Stimulated activated CD8-positive, alpha-beta memory T cell treated with anti-CD3 and anti-CD28 coated beads, Interleukin-15, amount 100 ng/mL, for 1 hour (primary cell): Measurements from ENCODE around the gene TRIM32.
A peak's percentile ranks its signal among the peaks of the same experiment; 100 is the strongest.

Experiments
- DNase-seq: peaks from one replicate; pipeline ENCODE4 v3.0.0-alpha.2; 2020; ENCODE audit warnings: low read depth

The TRIM32 gene

GRCh38 chr9:116705531-116705930, 18.4 kb downstream of the TRIM32 start:
- DNase-seq, result no peak

DNA sequence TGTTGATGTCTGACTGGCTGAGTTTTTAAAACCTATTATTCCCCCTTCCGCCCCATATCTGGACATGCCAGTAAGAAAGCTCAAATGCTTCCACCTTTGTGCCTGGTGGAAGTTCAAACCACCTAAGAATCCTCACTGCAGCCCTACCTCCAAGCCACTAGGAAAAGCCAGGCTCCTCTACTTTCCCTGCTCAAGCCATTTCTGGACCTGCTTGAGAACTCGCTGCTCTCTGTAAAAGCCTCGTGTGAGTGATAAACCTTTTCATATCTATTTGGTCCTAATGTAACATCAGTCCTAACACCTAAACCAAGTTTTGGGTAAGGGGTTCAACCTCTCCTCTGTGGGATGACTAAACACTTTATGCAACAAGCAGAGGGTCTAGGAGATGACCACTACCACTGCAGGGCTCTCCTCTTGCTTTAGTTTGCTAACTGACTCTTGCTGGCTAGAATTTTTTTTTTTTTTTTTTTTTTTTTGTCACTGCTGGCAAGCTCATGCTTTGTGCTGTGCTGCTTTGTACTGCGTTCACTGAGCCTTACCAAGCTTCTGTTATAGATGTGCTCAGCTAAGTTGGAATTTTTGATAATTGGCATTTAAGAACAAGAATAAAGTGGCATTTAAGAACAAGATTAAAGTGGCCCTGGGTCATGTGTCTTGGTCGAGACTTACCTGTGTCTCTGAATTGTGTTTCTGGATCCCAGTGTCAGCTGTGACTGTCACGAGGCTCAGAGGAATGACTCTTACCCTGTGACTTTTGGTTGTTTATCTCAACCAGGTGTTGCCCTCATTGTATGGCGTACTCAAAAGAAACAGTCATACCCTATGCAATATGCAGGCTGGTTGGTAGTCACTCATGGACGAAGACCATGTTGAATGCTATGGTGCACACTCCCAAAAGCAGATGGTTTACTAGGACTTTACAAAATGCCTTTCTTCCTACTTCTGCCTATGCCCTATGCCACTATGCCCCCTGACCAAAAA, 19.5 kb downstream of the TRIM32 start:
- DNase-seq, result no peak

DNA sequence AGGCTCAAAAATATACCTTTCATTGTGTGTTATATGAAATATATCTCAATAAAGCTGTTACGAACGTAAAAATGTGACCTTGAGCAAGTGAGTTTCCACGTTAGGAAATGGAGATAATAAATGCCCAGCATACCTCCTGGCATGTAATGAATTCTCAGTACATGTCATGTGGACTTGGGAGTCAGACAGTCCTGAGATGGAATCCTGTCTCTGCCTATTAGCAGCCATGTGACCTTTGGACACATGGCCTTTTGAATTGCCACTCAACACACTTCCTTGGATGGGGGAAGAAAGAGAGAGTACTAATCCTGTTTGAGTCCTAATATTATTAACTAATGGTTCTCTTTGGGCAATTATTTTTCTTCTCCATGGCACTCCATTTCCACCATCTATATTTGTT, 25.7 kb downstream of the TRIM32 start:
- no peak for DNase-seq

GRCh38 chr9:116713271-116713670, 26.2 kb downstream of the TRIM32 start:
- DNase-seq, result no peak

DNA sequence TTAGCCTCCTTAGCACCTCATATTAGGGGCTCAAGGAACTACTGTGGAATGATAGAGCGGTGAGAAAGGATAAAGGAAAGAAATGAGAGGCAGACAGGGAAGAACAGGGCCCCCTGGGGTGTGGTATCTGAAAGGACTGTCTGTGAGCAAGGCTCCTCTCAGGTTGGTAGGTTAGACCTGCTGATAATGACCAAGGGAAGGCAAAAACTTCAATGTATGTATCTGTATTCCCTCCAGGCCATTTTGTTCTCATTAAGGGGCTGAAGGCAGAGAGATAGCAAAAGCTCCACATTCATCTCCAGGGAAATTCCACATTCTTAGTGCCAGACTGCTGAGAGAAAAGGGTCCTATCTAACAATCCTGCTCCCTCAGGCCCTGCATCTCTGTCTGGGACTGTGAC, 28.6 kb downstream of the TRIM32 start:
- no peak for DNase-seq

DNA sequence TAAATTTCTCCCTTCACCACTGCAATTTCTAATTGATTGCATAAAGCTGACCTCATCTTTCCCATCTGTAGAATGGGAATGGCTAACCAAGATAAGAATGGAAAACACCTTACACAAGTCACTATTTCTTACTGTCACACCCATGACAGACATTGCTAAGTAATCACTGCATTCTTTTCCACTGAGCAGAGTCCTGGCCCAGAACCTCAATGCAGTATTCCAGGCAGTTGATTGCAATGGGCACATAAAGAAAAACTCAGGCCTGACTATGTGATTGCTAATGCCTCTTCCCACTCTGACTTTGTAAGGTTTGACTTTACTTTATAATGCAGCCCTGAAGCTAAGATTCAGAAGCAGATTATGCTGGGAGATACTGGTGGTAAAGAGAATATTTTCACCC, 29.3 kb downstream of the TRIM32 start:
- DNase-seq, result no peak

DNA sequence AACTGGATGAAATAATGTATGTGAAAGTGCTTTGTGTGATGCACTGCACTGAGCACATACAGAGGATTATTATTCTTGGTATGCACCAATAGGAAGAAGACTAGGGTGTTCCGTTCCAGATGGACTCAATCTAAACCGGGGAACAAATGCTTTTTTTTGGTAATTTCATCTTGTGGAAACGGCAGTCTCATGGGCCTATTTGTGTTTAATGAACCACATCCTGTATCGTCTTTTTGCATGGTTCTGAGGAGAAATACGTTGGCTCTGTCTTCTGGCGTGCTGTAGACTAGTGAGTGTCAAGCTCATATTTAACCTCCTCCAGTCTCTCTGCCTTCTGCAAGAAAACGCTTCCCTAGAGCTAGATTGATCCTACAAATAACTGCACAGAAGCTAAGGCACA, 30.0 kb downstream of the TRIM32 start:
- DNase-seq, result no peak

DNA sequence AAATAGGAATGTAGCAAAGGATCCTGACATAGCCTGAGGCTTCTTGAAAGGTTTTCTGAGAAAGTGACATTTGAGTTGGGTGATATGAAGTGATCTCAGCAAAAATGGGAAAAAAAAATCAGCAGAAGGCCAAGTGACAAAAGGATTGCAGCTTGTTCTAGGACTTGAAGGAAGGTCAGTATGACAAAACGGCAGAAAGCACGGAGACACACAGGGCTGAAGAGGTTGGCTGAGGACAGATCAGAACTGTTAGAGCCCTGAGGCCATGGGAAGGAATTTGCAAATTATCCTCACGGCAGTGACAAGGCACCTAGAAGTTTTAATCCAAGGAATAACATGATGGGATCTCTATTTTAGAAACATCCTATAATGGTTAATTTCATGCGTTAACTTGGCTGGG, 31.0 kb downstream of the TRIM32 start:
- DNase-seq, result no peak

- no peak for DNase-seq
Measured at GRCh38 chr9:116720111-116720510, 33.0 kb downstream of the TRIM32 start.

DNA sequence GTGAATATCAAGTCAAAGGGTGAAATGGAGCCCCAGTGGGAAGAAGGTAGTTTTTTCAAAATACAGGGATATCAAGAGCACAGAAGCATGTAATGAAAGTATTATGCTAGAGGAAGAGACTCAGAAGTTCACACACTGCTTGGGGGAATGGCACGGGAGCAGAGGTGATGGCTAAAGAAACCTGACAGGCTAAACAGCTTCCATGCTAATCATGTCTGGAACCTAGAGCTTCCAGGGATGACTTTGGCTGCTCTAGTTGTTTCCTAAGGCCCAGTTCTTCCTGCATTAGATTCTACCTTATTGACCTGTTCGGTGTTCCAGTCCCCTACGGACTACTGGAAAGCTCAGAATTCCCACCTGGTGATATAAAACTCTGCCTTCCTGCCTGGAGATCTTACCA, 34.3 kb downstream of the TRIM32 start:
- no peak for DNase-seq

GRCh38 chr9:116721944-116722343, 34.8 kb downstream of the TRIM32 start:
- no peak for DNase-seq

GRCh38 chr9:116724123-116724522, 37.0 kb downstream of the TRIM32 start:
- no peak for DNase-seq

DNA sequence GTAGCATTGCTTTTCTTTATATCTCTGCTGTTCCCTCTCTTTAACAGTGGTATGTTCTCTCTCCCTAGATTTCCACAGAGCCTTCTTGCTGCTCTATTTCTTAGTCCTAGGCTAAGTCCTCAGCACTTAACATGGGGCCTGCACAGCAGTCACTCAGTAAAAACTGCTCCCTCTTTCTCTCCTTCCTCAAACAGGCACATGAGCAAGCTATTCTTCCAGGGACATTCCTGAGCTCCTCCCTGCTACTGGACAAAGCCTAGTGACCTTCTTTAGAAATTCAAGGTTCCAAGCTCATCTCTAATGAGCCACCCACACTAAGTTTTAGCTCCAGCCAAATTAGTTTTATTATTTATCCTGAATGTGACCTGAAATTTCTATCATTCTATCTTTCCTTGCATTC, 39.5 kb downstream of the TRIM32 start:
- no peak for DNase-seq

DNA sequence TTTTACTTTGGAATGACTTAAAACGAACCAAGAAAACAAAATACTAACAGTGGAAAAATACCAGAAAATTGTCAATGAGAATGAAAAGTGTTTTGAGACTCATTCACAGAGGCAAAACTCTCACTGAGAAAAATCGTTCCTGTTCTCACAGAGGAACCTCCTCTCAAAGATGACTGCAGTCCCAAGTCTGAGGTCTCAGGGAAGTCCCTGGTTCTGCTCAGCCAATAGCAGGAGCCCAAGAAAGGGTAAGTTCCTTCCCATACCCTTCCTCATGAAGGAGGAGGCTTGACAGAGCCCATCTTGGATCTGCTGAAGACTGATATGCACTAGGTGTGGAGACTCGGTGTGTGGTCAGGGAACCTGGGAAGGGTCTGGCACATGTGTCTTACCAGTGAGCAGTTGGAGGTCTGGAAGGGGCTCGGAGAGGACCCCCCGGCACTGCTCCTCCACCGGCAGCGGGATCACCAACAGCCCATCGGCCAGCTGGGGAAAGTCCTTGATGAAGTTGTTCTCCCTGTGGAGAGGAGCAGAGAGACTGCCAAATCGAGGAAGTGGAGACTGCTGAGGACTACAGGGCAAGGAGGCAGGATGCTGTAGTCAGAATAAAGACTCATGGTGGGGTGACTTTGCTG, 46.0 kb downstream of the TRIM32 start:
- no peak for DNase-seq

DNA sequence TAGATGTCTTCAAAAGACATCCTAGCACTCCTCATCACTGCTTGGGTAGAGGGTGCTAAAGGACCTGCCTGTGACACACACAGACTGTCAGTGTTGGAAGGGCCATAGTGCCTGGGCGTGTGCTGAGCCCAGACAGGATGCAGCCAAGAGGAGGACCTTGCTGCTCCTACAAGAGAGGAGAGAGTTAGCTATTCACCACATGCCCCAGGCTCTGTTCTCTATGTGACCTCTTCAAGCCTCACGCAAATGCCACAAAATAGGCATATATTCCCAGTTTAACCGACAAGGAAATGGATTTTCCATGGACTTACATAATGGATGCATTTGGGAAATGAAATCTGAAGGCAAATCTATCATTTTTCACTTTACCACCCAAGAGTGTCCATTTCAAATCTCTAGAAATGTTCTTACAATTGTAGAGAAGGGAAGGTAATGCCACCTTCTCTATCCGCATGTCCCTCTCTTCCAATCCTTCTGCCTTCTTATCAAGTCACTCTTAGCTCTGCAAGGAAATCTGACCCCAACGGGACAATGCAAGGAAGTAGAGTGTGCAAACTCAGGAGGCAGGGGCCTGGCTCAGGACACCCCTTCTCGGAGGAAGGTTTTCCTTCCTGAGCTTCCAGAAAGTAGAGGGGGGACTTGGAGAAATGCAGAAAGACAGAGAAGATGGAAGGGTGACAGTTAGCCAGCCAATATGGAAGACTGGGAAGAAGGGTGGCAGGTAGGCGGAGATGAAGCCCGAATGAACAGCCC, 49.5 kb downstream of the TRIM32 start:
- no peak for DNase-seq

DNA sequence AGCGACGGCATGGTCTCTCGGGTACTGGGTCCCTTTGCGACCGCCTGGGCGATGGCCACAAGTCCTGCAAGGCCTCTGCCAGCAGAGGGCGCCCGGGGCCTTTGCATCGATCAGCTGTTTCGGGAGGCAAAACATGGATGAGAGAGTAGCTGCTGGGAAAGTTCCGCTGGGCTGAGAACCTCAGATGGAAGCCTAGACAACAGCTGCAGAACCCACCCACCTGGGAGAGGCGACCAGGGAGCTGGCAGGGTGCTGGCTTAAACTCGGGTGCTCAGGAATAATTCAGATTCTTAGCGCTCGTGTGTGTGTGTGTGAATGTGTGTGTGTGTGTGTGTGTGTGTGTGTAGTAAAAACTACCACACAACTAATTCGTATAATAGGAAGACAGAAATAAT, 50.0 kb downstream of the TRIM32 start:
- DNase-seq, result peak; percentile 14

GRCh38 chr9:116741086-116741740, 54.1 kb downstream of the TRIM32 start:
- DNase-seq, result no peak

DNA sequence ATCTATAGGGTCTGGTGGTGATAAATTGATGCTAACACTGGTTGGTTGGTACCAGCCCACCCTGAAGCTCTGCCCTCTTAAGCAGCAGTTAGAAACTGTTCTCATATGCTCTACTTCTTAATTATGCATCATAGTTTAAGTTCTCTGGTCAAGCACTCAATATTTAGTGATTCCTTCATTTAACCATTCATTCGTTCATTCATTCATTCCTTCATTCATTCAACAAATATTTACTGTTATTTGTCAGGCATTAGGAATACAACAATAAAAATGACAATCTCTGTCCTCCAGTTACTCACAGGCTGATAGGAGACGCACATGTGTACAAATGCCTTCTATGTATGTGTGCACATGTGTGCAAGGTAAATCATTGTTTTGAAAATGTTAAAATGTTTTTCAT, 54.6 kb downstream of the TRIM32 start:
- no peak for DNase-seq

DNA sequence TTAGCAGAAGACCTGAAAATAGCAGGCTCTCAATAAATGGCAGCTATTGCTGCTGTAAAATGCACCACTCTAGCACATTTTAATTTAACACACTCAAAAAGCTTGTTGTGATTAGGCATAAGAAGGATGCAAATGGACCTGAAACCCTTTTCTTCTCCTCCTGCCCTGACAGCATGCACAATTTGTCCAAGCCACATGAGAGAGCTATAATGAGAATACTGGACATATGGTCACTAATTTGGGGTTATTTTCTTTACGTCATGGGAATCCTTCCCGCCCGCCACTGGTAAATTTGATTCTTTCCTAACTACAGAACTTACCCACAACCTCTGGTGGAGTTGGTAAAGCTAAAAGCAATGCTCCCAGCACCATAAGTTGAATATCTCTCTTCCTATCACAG, 62.1 kb downstream of the TRIM32 start:
- no peak for DNase-seq

DNA sequence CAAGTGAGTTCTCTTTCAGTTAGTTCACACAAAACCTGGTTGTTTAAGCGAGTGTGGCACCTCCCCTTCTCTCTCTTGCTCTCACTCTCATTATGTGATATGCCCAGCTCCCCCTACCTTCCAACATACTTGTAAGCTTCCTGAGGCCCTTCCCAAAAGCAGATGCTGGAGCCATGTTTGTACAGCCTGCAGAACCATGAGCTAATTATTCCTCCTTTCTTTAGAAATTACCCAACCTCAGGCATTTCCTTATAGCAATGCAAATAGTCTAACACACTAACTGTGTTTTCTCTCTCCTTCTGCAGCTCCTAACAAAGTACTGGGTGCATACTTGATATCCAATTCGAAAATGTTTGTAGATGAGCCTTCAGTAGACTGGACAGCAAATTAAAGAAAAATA, 62.7 kb downstream of the TRIM32 start:
- DNase-seq, result no peak

GRCh38 chr9:116750510-116750909, 63.4 kb downstream of the TRIM32 start:
- DNase-seq, result no peak
